Left renal pelvis (tissue), 4 donors: ENCODE results near the gene CRX. TPM values are rescaled to one million over a fixed set of nuclear protein-coding genes. Genes with fewer than 3 reads are reported as not detected.
"Not testable (repeated sequence)": the region's sequence is repeated elsewhere in the genome, so short reads cannot be mapped to it uniquely, and the experiment has no call there.

Source experiments
- DNase-seq, 4 donors: peaks; one replicate each; pipeline ENCODE4 v3.0.0-alpha.2; 2013; ENCODE audit warnings: low read depth in 4 of 4, low spot score in 3 of 4
- polyA plus RNA-seq, 4 donors: library from polyadenylated mRNA; unstranded; fragments of 120-200 nt; gene quantifications; one replicate each; pipeline ENCODE4 v1.2.1, GENCODE V29; 2013; ENCODE audit not compliant: insufficient read length in 4 of 4

Gene CRX
- under 1 TPM in 1 of 4 donors, not detected in 3; 0.11 TPM for polyA plus RNA-seq

GRCh38 chr19:47821460-47822020 is at the start of gene CRX:
CRX (plus strand) TSS chr19:47821937; CDS start chr19:47834444, 12,507 bp downstream.
- DNase-seq = no peak

- no peak for DNase-seq
Observed at GRCh38 chr19:47776568-47776967, 45.2 kb upstream of the CRX start.

GRCh38 chr19:47777245-47778048 is 44.3 kb upstream of the CRX start:
- not testable (repeated sequence) for DNase-seq

GRCh38 chr19:47778049-47778953 is 43.4 kb upstream of the CRX start, which contains the start of gene SELENOW:
SELENOW (plus strand) TSS chr19:47778703; CDS start chr19:47778786, 83 bp downstream.
- peak; percentile 69 to 72 (median 71) for DNase-seq

- no peak for DNase-seq
Observed at GRCh38 chr19:47778954-47779351, 42.8 kb upstream of the CRX start.

GRCh38 chr19:47779524-47780214 is 42.1 kb upstream of the CRX start:
- no peak for DNase-seq

- DNase-seq = no peak
Observed at GRCh38 chr19:47780215-47780551, 41.6 kb upstream of the CRX start.

- DNase-seq = no peak
Observed at GRCh38 chr19:47781590-47782262, 40.0 kb upstream of the CRX start.

- DNase-seq = no peak
Observed at GRCh38 chr19:47786566-47786965, 35.2 kb upstream of the CRX start.

GRCh38 chr19:47787307-47787706 is 34.4 kb upstream of the CRX start:
- DNase-seq = not testable (repeated sequence)

- DNase-seq = not testable (repeated sequence)
Observed at GRCh38 chr19:47789811-47790210, 31.9 kb upstream of the CRX start.

GRCh38 chr19:47790398-47790814 is 31.3 kb upstream of the CRX start:
- DNase-seq = no peak

GRCh38 chr19:47792616-47793015 is 29.1 kb upstream of the CRX start:
- no peak for DNase-seq

GRCh38 chr19:47794526-47794925 is 27.2 kb upstream of the CRX start:
- DNase-seq = no peak

- no peak for DNase-seq
Observed at GRCh38 chr19:47796785-47797184, 25.0 kb upstream of the CRX start.

GRCh38 chr19:47797996-47798903 is 23.5 kb upstream of the CRX start:
- no peak for DNase-seq

GRCh38 chr19:47798904-47799266 is 22.9 kb upstream of the CRX start:
- DNase-seq = no peak

GRCh38 chr19:47801270-47801669 is 20.5 kb upstream of the CRX start:
- no peak for DNase-seq

GRCh38 chr19:47802521-47803043 is 19.2 kb upstream of the CRX start:
- no peak for DNase-seq
